ENCODE data around the gene KAT6B.
"Not testable (repeated sequence)": the region's sequence is repeated elsewhere in the genome, so short reads cannot be mapped to it uniquely, and the experiment has no call there.

KAT6B gene

DNA sequence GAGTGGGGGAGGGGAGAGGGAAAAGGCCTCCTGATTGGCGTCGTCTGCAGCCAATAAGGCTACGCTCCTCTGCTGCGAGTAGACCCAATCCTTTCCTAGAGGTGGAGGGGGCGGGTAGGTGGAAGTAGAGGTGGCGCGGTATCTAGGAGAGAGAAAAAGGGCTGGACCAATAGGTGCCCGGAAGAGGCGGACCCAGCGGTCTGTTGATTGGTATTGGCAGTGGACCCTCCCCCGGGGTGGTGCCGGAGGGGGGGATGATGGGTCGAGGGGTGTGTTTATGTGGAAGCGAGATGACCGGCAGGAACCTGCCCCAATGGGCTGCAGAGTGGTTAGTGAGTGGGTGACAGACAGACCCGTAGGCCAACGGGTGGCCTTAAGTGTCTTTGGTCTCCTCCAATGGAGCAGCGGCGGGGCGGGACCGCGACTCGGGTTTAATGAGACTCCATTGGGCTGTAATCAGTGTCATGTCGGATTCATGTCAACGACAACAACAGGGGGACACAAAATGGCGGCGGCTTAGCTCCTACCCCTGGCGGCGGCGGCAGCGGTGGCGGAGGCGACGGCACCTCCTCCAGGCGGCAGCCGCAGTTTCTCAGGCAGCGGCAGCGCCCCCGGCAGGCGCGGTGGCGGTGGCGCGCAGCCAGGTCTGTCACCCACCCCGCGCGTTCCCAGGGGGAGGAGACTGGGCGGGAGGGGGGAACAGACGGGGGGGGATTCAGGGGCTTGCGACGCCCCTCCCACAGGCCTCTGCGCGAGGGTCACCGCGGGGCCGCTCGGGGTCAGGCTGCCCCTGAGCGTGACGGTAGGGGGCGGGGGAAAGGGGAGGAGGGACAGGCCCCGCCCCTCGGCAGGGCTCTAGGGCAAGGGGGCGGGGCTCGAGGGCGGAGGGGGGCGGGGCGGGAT lies at the start of gene KAT6B:
Gene KAT6B (plus strand): TSS at position 459 of the 903 bp plus-strand sequence. CDS start 16,258 bp downstream, outside the sequence.
- peak; percentile 100 for DNase-seq

DNA sequence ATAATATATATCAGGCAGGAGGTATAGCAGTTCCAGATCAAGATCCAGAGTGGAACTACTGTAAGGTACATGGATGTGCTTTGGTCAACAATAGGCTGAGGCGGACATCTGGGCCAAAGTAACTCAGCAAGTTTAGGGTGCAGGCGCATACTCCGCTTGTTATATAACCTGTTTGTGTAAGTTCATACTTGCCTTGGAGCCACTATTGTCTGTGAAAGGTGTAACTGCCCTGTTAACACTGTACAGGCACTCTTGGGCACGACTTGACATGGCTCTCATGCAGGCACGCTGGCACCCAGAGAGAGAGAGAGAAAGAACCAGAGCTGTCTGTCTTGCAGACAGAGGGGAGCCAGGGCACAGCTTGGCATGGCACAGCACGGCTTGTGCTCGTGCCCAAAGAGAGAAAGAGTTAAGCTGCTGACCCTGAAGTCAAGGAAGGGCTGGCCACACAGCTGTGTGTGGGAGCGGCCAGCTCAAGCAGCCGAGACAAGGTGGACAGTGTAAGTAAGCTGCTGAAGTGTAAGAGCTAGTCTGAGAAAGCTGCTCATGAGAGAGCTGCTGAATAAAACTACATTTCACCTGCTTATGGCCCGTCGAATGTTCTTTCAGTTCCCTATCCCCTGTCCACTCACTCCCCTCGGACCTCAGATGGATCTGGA lies 47.8 kb upstream of the KAT6B start:
- no peak for DNase-seq

DNA sequence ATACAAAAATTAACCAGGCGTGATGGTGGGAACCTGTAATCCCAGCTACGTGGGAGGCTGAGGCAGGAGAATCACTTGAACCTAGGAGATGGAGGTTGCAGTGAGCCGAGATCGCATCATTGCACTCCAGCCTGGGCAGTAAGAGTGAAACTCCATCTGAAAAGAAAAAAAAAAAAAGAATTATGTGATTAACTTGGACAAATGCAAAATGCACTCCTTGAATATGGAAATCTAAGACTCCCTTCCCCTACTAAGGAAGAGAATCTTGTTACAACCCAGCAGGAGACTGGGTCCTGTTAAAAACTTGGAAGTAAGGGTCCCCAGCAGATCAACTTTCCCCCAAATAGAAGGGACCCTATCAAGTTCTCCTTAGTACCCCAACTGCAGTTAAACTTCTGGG lies 44.5 kb upstream of the KAT6B start:
- DNase-seq = not testable (repeated sequence)

GRCh38 chr10:74784462-74784861 lies 41.9 kb upstream of the KAT6B start:
- DNase-seq = no peak

DNA sequence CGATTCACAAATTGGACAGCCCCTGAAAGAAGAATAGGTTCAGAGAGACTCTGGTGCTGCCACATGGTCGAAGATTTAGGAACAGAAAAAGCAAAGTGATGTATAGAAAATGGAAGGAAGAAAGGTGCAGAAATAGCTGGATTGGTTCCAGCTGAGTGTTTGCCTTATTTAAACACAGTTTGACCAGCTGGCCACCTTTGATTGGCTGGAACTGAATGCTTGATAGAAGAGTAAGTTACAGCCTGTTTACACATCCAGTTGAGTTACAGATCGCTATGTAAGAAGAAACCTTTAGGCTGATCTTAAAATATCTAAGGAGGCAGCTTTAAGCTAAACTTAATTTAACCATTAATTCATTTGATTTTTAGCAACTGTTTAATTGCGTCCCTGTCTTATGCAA lies 40.3 kb upstream of the KAT6B start:
- DNase-seq = no peak

DNA sequence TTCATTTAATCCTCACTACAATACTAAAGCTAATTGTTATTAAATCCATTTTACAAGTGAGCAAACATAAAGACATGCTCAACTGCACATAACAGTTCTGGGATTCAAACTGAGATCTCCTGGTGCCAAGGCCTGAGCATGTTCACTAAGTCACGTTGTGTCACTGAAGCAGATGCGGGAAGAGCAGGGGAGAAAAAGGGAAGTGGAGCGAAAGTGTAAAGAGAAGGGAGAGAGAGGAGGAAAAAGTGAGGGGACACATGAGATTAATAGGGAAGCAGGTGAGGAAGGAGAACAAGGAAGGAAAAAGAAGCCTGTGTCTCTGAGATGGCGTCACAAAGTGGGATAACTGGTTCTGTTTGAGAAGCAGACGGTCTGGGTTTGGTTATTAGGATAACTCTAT lies 38.9 kb upstream of the KAT6B start:
- DNase-seq = no peak

DNA sequence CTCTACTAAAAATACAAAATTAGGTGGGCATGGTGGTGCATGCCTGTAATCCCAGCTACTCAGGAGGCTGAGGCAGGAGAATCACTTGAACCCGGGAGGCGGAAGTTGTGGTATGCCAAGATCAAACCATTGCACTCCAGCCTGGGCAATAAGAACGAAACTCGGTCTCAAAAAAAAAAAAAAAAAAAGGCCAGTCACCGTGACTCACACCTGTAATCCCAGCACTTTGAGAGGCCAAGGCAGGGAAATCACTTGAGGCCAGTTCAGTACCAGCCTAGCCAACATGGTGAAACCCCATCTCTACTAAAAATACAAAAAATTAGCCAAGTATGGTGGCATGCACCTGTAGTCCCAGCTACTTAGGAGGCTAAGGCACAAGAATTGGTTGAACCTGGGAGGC lies 34.4 kb upstream of the KAT6B start:
- DNase-seq = not testable (repeated sequence)

GRCh38 chr10:74792726-74793125 lies 33.7 kb upstream of the KAT6B start:
- no peak for DNase-seq

- not testable (repeated sequence) for DNase-seq
These were observed 33.2 kb upstream of the KAT6B start for GRCh38 chr10:74793240-74793639.

DNA sequence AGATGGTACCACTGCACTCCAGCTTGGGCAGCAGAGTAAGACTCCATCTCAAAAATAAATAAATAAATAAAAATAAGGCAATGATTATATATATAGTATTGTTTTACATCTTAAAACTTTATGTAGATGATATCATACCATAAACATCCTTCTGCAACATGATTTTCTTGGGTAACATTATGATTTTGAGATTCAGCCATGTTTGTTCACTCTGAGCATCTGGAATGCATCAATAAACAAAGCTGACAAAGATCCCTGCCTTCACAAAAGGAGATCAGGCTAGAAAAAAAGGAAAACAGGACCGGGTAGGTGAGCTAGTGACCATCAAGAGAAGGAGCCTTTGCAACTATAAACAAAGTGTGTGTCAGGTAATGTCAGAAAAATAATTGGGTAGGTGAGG lies 31.9 kb upstream of the KAT6B start:
- no peak for DNase-seq

- no peak for DNase-seq
These were observed 28.9 kb upstream of the KAT6B start for GRCh38 chr10:74797550-74797949.

GRCh38 chr10:74799721-74800221 lies 26.6 kb upstream of the KAT6B start:
- no peak for DNase-seq

- DNase-seq = no peak
These were observed 25.0 kb upstream of the KAT6B start for GRCh38 chr10:74801447-74801846.

- DNase-seq = no peak
These were observed 17.9 kb upstream of the KAT6B start for GRCh38 chr10:74808501-74808900.

GRCh38 chr10:74810087-74810486 lies 16.3 kb upstream of the KAT6B start:
- DNase-seq = no peak

DNA sequence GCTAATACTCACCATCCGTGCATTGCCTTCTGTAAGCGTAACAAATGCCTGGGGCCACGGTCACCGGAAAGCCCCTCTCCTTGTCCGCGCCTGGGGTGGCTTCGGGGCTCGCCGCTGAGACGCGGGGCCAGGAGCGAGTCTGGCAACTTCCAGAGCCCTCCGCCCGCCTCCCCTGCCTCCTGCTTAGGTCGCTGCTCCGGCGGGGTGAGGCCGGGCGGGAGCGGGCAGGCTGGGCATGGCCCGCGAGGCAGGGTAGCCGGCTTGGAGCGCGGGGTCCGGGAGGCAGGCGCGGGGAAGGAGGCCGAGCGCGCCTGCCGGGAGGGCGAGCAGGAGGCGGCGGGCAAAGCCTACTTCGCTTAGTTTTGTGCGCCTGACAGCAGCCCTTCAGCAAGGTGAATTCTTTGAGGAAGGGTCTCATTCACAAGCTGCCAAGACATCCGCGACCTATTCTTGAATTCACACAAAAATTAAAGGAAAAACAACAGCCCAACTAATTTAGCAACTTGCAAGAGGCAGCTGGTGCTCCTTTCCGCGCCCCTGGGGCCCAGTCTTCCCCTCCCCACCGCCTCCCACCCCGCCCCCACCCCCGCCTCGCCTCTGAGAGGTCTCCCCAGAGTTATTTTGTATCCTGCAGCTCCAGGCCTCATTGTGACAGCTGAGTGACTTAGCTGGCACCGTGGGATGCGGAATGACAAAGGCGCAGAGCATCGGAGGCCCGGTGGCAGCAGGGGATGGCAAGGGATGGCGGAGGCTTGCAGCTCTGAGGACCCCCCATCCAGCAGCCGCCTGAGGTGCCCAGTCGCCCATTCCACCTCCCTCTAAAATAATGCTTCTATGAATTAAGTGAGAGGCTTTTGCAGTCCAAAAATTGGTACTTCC lies 12.8 kb upstream of the KAT6B start:
- no peak for DNase-seq

GRCh38 chr10:74814797-74815196 lies 11.6 kb upstream of the KAT6B start:
- no peak for DNase-seq

- no peak for DNase-seq
These were observed 9.4 kb upstream of the KAT6B start for GRCh38 chr10:74816824-74817498.

DNA sequence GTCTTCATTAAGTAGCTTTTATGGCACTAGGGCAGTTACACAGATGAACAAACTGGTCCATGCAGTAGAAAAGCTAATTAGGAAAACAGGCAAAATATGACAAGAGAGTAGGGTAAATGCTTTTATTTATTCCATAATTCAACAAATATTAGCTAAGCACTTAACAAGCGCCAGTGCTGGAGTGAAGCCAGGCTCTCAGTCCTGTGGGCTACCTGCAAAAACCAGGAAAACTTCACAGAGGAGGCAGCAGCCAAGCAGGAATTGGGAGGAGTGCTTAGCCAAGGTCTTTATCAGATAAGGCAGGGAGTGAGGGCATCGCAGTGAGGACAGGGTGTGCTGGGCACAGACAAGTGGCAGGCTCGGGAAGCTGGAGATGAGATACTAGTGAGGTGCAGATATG lies 4.9 kb upstream of the KAT6B start:
- no peak for DNase-seq

GRCh38 chr10:74822101-74822500 lies 4.3 kb upstream of the KAT6B start:
- no peak for DNase-seq

GRCh38 chr10:74822521-74823089 lies 3.8 kb upstream of the KAT6B start:
- no peak for DNase-seq

GRCh38 chr10:74823791-74824183 lies 2.6 kb upstream of the KAT6B start:
- DNase-seq = no peak
